Right lobe of liver (tissue), 4 donors: ENCODE results near the gene CDK11B.
"Not testable (repeated sequence)": the region's sequence is repeated elsewhere in the genome, so short reads cannot be mapped to it uniquely, and the experiment has no call there.

Experiments used
- CTCF ChIP-seq, 4 donors: fragments of 200-600 bp in 3 of 4; fragments of 450-650 bp in 1 of 4; IDR thresholded peaks; one replicate each; pipeline versions ENCODE4 v1.5.1 to v1.8.0; 2016 to 2022; ENCODE audit warnings: antibody characterized with exemption in 4 of 4, mild to moderate bottlenecking in 2 of 4
- POLR2A ChIP-seq: fragments of 450-650 bp; IDR thresholded peaks from one replicate; pipeline ENCODE4 v1.6.1; 2017; ENCODE audit warnings: antibody characterized with exemption, mild to moderate bottlenecking
- donor health status: DM: no; HTN: no; CAD: no.
- donor health status: DM: no; HTN: no; CAD: no.
- donor health status: DM: no; HTN: yes; CAD: no.

GRCh38 chr1:1702506-1702905 lies 43.7 kb upstream of the CDK11B start:
- not testable (repeated sequence) for TF ChIP-seq CTCF (IDR thresholded peaks at IDR 0.05); POLR2A
